Stimulated activated CD4-positive, alpha-beta T cell treated with anti-CD3 and anti-CD28 coated beads, TNF-alpha, amount 100 ng/mL, for 1 hour (primary cell): ENCODE measurements around the gene TOP3A.
"Not testable (repeated sequence)": the region's sequence is repeated elsewhere in the genome, so short reads cannot be mapped to it uniquely, and the experiment has no call there.

Source experiments
- DNase-seq, 3 donors: peaks; one replicate each; pipeline ENCODE4 v3.0.0-alpha.2; 2020; ENCODE audit warnings: low read depth in 3 of 3, low spot score in 1 of 3

Gene TOP3A

GRCh38 chr17:18323507-18324139 lies 8.8 kb upstream of the TOP3A start:
- DNase-seq, result no peak

GRCh38 chr17:18323007-18323406 lies 8.2 kb upstream of the TOP3A start:
- no peak for DNase-seq

GRCh38 chr17:18322522-18322921 lies 7.7 kb upstream of the TOP3A start:
- no peak for DNase-seq

- DNase-seq, result no peak
Measured at GRCh38 chr17:18321309-18321708, 6.5 kb upstream of the TOP3A start.

GRCh38 chr17:18320301-18320700 lies 5.5 kb upstream of the TOP3A start:
- DNase-seq, result no peak

GRCh38 chr17:18319604-18320256 lies 4.9 kb upstream of the TOP3A start:
- DNase-seq, result no peak

GRCh38 chr17:18318771-18319450 lies 4.1 kb upstream of the TOP3A start:
- DNase-seq, result no peak

GRCh38 chr17:18318117-18318516 lies 3.3 kb upstream of the TOP3A start:
- no peak for DNase-seq

- DNase-seq, result no peak
Measured at GRCh38 chr17:18315961-18316360, 1.2 kb upstream of the TOP3A start.

- DNase-seq, result no peak
Measured at GRCh38 chr17:18315562-18315922, 748 bp upstream of the TOP3A start.

- DNase-seq, result no peak
Measured at GRCh38 chr17:18314059-18314730, 599 bp downstream of the TOP3A start.

GRCh38 chr17:18309202-18309601 lies 5.6 kb downstream of the TOP3A start:
- no peak for DNase-seq

GRCh38 chr17:18303206-18303605 lies 11.6 kb downstream of the TOP3A start:
- DNase-seq, result not testable (repeated sequence)

GRCh38 chr17:18300725-18301480 lies 13.9 kb downstream of the TOP3A start:
- DNase-seq, result no peak

GRCh38 chr17:18298061-18298460 lies 16.7 kb downstream of the TOP3A start:
- not testable (repeated sequence) for DNase-seq

GRCh38 chr17:18291718-18292540 lies 22.9 kb downstream of the TOP3A start:
- no peak for DNase-seq

- DNase-seq, result no peak
Measured at GRCh38 chr17:18285296-18285695, 29.5 kb downstream of the TOP3A start.

- no peak for DNase-seq
Measured at GRCh38 chr17:18281788-18282187, 33.0 kb downstream of the TOP3A start.

GRCh38 chr17:18280766-18281371 lies 33.9 kb downstream of the TOP3A start:
- no peak for DNase-seq

GRCh38 chr17:18280249-18280648 lies 34.5 kb downstream of the TOP3A start:
- no peak for DNase-seq
